OCI-M2 (cell line): ENCODE measurements around the gene SNTA1.
"Not testable (repeated sequence)": the region's sequence is repeated elsewhere in the genome, so short reads cannot be mapped to it uniquely, and the experiment has no call there.

Experiments used
- DNase-seq: peaks from one replicate; lab custom pipeline; 2025; ENCODE audit not compliant: unreplicated experiment; lab: John Stamatoyannopoulos, UW

Gene SNTA1

GRCh38 chr20:33433465-33434234, 9.9 kb downstream of the SNTA1 start:
- DNase-seq: no peak

- DNase-seq: no peak
These were observed 11.7 kb downstream of the SNTA1 start for GRCh38 chr20:33431797-33432381.

GRCh38 chr20:33423875-33424274, 19.7 kb downstream of the SNTA1 start:
- not testable (repeated sequence) for DNase-seq

- DNase-seq: no peak
These were observed 20.3 kb downstream of the SNTA1 start for GRCh38 chr20:33423141-33423834.

- DNase-seq: peak; percentile 33
These were observed 24.2 kb downstream of the SNTA1 start for GRCh38 chr20:33419140-33419974.

- DNase-seq: no peak
These were observed 25.5 kb downstream of the SNTA1 start for GRCh38 chr20:33418033-33418432.

- DNase-seq: no peak
These were observed 27.6 kb downstream of the SNTA1 start for GRCh38 chr20:33415948-33416347.

- DNase-seq: no peak
These were observed 31.1 kb downstream of the SNTA1 start for GRCh38 chr20:33412484-33412838.

GRCh38 chr20:33411711-33412483, 31.7 kb downstream of the SNTA1 start:
- DNase-seq: no peak

GRCh38 chr20:33411242-33411641, 32.3 kb downstream of the SNTA1 start:
- DNase-seq: no peak

GRCh38 chr20:33410081-33410742, 33.4 kb downstream of the SNTA1 start:
- no peak for DNase-seq

GRCh38 chr20:33408716-33409654, 34.6 kb downstream of the SNTA1 start:
- DNase-seq: no peak

- DNase-seq: no peak
These were observed 35.2 kb downstream of the SNTA1 start for GRCh38 chr20:33408313-33408712.

GRCh38 chr20:33407796-33408195, 35.8 kb downstream of the SNTA1 start:
- DNase-seq: no peak

- DNase-seq: no peak
These were observed 36.3 kb downstream of the SNTA1 start for GRCh38 chr20:33407251-33407650.

- DNase-seq: no peak
These were observed 39.3 kb downstream of the SNTA1 start for GRCh38 chr20:33404281-33404680.

GRCh38 chr20:33401921-33402369, 41.6 kb downstream of the SNTA1 start:
- no peak for DNase-seq

GRCh38 chr20:33401184-33401920, 42.2 kb downstream of the SNTA1 start, which contains the start of gene CDK5RAP1:
CDK5RAP1 (minus strand) TSS chr20:33401519; CDS start chr20:33397064, 4,455 bp downstream.
- DNase-seq: peak; percentile 59
